HG03558 (cell line): ENCODE results near the gene AANAT.
"Not testable (repeated sequence)": the region's sequence is repeated elsewhere in the genome, so short reads cannot be mapped to it uniquely, and the experiment has no call there.

ENCODE experiments used
- ATAC-seq: cut with Tn5 transposase; IDR thresholded peaks from one replicate; pipeline ENCODE4 v1.9.1; 2021; ENCODE audit warnings: moderate number of reproducible peaks; ENCODE audit not compliant: unreplicated experiment; ENCODE audit errors: extremely low read depth

Gene AANAT

DNA sequence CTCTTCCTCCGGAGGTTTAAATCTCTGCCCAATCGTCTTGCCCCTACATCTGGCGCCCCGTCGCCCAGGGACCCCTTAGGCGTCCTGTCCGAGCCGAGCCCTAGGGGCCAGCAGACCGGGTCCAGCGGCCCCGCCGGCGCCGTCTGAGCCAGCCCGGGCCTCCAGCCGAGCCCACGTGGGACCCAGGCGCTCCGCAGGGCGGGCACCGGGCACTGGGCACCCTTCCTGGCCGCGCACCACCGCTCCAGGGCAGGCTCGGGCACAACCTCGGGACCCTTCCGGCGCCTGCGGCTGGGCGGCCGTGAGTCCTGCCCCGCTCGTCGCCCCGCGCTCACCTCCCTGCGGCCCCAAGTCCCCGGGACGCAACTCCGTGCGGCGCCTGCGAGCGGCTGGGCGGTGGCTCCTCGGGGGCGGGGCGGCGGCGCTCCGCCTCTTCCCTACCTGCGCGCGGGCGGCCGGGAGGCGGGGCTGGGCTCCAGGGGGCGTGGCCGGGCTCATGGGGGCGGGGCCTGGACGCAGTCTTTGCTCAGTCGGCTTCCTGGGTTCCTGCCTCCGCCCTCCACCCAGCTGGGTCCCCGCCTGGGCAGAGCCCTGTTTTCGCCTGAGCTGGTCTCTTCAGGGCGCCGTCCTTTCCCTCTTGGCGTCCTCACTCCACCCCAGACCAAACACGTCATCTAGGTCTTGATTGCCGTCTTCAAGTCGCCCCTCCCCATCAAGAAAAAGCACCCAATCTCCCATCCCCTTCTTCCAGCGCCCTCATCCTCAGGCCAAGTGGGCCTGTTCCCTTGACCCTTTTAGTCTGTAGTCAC lies 33.8 kb downstream of the AANAT start, which contains the start of gene RHBDF2:
Gene RHBDF2, minus strand, starts transcription at position 406 of the 809 bp plus-strand sequence. CDS start 19,899 bp downstream, outside the sequence.
- no peak for ATAC-seq

DNA sequence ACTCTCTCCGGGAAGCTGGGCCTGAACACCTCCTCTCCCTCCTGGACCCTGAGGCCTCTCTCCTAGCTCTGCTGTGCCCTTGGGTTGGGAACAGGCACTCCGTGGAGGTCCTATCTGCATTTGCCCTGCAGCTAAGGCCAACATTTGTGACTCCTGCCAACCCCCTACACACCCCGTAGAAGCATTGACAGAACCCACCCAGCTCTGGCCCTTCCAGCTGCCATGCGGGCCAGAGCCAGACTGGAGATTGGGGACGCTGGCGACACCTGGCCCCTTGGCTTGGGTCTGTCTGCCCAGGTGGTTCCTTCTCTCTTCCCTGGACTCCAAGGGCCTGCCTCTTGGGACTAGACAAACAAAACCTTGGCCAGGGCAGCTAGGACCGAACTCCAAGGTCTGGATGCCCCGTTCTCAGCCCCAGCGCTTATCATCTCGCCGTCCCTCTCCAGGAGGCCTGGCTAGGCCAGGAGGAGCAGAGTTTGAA lies 34.5 kb downstream of the AANAT start:
- no peak for ATAC-seq

DNA sequence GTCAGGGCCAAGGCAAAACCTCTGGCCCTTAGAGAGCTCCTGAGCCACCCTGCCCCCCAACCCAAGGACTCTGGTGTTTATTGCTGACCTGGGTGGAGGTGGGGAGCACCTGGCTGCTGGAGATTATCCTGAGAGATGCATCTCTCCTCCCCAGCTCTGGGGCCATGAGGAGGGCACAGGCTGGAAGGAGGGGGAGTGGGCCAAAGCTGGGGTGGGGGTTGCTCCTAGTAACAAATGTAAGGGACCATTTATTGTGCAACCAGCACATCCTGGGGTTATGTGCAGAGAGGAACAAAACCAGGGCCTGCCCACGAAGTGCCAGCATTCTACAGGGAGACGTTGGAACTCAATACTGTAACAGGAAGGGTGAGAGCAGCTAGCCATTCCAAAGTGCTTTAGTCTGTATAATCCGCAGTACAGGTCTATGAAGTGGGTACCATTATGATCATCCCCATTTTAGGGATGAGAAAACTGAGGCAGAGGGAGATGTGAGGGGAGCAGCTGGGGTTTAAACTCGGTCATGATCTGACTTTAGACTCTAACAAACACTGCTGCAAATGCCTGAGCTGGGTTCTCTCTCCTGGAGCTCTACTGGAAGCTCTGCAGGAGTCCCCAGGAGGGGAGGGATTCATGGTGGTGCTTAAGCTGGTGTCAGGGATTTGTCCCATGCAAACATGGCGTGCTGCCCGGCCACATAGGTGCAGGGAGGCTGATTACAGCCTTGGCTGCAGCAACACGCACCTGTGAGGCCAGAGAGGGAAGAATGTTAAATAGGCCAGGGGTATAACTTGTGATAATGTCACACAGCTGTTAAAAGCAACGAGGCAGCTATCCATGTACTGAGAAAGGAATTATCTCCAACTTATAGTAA lies 35.2 kb downstream of the AANAT start:
- no peak for ATAC-seq

DNA sequence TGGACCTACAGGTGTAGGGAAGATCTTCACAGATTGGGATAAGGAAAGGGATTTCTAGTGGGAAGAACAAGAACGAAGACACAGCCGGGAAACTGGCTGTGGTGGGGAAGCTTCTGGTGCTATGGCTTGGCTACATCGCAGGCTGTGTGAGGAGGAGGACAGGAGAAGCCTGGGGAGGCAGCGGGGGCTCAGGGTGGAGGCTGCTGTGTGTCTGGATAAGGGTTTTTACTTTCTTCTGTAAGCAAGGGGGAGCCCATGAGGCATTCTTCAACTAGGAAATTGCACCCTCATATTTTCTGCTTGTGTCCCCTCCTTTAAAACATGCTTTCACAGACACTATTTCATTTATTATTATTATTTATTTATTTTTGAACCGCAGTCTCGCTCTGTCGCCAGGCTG lies 36.7 kb downstream of the AANAT start:
- ATAC-seq, result no peak

DNA sequence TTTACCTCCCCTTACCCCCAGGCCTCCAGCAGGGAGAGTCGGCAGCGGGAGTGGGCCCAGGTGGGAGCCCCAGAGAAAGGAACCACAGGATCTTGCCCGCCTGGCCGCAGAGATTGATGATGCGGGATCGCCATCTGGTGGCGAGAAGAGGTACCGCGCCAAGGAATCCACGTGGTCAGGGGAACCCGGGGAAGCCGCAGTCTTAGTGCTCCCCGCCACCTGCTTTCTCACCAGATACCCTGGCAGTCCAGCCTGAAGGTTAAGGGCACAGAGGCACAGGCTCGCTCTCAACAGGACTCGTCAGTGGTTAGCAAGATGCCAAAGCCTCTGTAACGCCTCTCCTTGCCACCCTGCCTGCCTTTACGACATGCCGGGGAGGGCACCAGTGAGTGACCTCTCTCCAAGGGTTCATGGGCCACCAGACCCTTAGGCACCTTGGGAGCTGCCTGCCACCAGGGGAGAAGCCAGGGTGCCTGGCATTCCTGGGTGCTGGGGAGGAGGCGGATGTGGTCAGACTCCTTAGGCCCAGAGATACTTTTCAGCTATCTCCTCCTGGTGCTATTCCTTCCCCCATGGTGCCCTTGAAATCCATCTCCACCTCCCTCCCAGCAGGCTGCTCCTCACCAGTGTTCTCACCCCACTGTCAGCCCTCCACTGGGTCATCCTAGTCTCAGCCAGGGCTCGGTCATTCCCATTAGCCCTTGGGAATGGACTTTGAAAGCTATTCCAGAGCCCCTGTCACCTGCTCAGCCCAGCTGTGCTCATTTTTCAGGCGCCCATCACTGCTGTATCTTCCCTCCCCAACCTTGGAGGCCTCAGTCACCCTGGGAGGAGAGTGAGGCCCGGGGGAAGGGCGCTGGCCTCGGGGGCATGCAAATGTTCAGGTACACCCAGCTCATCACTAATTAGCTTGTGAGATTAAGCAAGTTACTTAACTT lies 39.3 kb downstream of the AANAT start:
- ATAC-seq, result no peak

DNA sequence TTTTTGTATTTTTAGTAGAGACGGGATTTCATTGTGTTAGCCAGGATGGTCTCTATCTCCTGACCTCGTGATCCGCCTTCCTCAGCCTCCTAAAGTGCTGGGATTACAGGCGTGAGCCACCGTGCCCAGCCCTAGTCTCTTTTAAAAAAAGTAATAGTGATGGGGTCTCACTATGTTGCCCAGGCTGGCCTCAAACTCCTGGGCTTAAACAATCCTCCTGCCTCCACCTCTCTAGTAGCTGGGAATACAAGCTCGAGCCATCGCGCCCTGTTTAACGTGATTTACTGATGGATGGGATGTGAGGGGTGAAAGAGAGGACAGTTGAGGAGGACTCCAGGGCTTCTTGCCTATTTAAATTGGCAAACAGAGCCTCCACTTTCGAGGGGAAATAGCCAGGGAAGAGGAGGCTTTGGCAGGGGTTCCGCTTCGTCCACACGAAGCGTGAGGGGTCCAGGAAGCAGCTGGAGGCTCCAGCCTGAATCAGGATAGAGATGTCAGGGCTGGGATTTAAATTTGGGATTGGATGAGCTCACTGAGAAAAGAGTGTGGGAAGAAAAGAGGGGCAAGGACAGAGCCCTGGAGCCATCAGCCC lies 41.2 kb downstream of the AANAT start:
- not testable (repeated sequence) for ATAC-seq

DNA sequence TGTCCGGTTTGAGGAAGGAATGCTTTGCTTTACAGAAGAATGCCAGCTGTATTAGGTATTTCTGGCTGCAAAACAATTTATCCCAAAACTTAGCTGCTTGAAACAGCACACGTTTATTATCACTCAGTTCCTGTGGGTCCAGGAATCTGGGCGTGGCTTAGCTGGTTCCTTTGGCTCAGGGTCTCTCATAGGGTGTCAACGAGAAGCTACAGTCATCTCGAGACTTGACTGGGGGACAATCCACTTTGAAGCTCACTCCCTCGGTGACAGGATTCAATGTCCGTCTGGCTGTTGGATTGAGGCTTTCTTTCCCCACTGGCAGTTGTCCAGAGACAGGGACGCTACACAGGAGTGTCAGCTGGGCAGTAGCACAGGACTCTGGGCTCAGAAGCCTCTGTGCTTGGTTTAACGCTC lies 43.4 kb downstream of the AANAT start:
- ATAC-seq, result no peak

DNA sequence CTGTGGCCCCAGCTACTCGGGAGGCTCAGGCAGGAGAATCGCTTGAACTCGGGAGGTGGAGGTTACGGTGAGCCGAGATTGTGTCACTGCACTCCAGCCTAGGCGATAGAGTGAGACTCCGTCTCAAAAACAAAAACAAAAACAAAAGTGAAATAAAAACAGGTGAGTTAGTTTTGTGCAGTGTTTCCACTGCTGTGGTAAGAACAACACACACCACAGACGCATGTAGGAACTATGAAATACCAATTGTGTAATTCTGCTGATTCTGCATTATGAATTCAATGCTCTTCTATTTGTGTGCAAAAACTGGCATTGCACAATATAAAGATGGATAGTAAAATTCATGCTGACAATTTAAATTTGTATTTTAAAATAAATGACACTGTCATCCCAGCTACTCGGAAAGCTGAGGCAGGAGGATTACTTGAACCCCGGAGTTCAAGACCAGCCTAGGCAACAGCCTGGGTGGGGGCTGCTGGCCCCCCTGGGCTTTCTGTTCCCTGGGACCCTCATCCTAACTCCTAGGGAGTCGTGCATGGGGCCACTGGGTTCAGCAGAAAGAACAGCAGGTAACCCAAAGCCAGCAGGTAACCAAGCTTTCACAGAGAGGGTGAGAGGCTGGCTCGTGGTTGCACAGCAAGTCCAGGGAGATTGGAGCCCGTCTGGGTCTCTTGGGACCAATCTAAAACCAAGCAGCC lies 44.4 kb downstream of the AANAT start:
- no peak for ATAC-seq

DNA sequence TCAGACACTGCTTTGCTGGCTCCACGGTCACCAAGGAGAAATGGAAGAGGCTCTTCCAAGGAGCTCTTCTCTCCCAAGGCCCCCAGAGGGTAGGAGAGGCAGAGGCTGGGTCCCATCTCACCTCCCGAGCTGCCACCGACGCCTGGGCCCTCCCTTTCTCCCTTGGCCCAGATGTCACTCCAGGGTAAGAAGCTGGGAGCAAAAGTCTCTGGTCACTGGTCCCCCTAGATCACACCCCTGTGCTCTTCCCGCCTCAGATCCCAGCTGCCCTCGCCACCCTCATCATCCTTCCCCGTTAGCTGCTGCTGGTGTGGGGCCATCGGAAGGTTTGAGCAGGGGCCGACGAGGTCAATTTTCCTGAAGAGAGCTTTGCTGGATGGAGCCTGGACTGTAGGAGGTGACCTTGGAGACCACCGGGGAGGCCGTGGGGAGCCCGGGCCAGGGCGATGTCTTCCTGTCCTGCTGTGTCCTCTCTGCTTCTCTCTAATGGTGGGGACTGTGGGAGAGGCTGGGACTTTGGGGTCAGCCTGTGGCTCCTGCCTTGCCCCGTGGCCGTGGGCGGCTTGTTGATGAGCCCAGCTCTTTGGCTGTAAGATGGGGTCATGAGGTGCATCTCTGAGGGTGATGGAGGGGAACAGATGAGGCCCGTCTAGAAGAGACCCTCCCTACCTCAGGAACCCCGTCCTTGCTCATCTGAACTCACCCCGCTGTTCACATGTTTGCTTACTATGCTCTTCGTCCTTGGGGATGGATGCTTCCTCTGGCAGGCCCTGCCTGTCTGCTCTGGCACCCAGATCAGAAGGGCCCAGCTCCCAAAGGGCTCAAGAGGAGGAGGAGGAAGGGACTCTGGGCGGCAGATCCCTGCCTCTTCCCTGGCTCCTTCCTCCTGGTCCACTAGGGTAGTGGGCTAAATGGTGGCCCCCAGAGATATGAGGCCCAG lies 45.2 kb downstream of the AANAT start:
- ATAC-seq, result no peak

DNA sequence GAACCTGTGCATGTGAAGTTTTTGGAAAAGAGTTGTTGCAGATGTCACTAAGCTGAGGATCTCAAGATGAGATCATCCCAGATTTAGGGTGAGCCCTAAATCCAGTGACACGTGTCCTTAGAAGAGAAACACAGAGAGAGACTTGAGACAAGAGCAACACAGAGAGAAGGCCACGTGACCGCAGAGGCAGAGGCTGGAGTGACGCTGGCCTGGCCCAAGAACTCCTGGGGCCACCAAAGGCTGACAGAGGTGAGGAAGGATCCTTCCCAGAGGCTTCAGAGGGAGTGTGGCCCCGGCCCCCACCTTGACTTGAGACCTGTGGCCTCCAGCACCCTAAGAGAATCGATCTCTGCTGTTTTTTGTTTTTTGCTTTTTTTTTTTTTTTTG lies 45.9 kb downstream of the AANAT start:
- no peak for ATAC-seq

DNA sequence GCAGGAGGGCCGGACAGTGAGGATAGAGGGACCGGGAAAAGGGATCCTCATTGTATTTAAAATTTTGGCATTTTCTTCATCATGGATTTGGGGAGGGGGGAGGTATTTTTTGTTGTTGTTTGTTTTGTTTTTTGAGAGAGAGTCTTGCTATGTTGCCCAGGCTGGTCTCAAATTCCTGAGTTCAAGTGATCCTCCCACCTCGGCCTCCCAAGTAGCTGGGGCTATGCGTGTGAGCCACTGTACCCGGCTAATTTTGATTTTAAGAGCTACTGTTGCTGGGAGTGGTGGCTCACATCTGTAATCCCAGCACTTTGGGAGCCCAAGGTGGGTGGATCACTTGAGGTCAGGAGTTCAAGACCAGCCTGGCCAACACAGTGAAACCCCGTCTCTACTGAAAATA lies 47.0 kb downstream of the AANAT start:
- not testable (repeated sequence) for ATAC-seq

DNA sequence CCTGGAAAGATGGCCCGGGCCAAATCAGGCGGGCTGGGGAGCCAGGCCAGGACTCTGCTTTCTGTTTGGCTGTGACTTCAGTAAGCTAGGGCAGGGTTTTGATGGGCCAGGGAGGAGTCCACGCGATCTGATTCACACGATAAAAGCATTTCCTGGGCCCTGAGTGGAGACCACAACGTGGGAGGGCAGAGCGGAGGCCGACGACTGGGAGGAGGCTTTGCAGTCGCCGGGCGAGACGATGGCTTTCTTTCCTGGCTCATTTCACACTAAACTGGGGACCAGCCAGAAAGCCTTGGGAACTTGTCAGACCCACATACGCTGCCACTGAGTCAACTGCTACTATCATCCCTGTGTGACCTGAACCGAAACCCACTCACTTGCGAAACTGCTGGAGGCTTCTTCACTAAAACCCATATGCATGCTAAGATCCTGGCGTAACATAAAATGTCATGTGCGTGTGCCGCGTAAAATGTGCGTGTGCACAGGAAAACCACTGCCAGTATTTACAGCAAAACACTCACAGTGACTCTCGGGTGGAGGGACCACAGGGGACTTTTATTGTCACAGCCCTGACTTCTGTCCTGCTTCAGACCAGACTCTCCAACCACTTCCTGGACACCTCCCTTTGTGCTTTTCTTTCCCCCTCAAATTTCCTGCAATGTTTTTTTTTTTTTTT lies 48.0 kb downstream of the AANAT start:
- no peak for ATAC-seq

DNA sequence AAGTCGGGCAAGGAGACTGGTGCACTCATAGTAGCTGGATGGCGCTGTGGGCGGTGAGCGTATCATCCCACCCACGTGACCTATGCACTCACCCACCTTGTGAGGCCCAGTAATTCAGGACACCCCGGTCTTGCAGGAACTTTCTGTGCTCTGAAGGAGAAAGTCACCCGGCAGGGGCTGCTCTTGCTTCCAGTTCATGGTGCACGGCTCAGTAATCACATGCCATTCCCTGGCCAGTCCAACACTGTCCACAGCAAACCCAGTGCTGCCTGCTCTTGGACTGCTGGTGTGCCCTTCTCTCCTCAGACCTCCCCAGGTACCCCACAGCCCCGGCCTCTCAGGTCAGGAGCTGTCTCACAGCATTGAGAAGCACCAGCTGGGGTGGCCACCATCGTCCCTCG lies 50.2 kb downstream of the AANAT start:
- ATAC-seq, result no peak

DNA sequence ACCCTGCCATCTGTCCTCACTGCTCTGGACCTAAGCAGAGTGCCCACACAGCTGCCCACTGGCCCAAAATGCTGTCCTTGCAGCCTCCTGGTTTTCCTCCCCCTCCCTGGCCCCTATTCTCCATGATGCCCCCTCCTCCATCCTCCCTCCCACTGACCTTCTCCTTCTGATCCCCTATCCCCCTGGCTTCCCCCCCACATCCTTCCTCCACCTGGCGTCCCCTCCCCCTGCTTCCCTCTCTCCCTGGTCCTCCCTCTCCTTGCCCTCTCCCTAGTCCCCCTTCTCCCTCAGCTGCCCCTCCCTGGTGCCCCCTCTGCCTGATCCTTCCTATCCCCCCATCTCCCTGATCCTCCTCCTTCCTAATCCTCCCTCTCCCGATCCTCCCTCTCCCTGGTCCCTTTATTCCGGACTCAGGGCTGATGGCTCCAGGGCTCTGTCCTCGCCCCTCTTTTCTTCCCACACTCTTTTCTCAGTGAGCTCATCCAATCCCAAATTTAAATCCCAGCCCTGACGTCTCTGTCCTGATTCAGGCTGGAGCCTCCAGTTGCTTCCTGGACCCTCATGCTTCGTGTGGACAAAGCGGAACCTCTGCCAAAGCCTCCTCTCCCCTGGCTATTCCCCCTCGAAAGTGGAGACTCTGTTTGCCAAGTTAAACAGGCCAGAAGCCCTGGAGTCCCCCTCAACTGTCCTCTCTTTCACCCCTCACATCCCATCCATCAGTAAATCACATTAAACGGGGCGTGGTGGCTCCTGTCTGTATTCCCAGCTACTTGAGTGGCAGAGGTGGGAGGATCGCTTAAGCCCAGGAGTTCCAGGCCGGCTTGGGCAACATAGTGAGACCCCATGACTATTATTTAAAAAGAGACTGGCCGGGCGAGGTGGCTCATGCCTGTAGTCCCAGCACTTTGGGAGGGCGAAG lies 51.9 kb downstream of the AANAT start:
- no peak for ATAC-seq
